Measurements from ENCODE around the gene SLC35F4. TPM values are rescaled to one million over a fixed set of nuclear protein-coding genes. Genes with fewer than 3 reads are reported as not detected.

Gene SLC35F4
- total and polyA plus RNA-seq, 2 of the 8 experiments (the other 6 are each of a cell fraction or from before 2014, with no cell fraction given) = not detected

DNA sequence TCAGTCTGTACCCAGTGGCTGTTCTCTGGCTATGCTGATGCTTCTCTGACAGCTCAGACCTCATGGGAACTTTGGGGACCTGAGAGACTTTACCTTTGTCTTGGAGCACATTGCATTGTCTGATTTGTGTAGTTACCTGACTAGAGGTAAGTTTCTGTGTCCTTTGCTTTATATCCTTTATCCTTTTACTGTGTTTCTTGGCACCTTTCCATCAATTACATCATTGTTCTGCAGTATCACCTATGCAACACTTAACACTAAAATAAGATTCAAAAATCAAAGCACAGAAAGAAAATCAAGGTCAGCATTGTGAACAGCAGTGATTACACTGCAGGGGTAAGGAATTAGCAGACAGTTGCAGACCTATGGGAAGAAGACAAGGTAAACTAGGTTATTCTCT is 43.8 kb downstream of the SLC35F4 start:
- TF ChIP-seq BCL11A (IDR thresholded peaks at IDR 0.05; ENCODE audit: low read depth in 2 of 2, low read length in 2 of 2) = no peak
- TF ChIP-seq CHD1 (IDR thresholded peaks at IDR 0.05; ENCODE audit: low read depth, low read length) = no peak
- no peak for TF ChIP-seq POLR2A (IDR thresholded peaks at IDR 0.05; ENCODE audit: control extremely low read depth in 1 of 2, low read depth in 2 of 2, low read length in 2 of 2)
- Histone ChIP-seq H3K4me2 (ENCODE audit: insufficient read depth in 1 of 2, low read depth in 2 of 2, low read length in 2 of 2) (no peak overlapping the region), H4K20me1 (replicated peaks in 1 of 2; ENCODE audit: control insufficient read depth in 1 of 2, insufficient read depth in 2 of 2, low read length in 2 of 2) (no peaks in the 10 kb centered on the region), H3K9ac (replicated peaks in 1 of 4; ENCODE audit: extremely low read depth in 1 of 4, low read depth in 3 of 4, low read length in 3 of 4) (no peak overlapping the region), H3K23me2 (ENCODE audit: low read depth, low read length) (no peaks in the 10 kb centered on the region), H2BK12ac (ENCODE audit: low read depth, low read length) (no peak overlapping the region), H4K5ac (ENCODE audit: insufficient read length, low read depth, low read length) (no peak overlapping the region), H3K4me3 (ENCODE audit: extremely low read depth in 1 of 4, insufficient read depth in 2 of 4, low read depth in 3 of 4, low read length in 4 of 4) (no peak overlapping the region), H2BK15ac (ENCODE audit: low read length) (0 out of 2 replicates have a peak overlapping the region, but pooled peaks have one; percentile 32), H3K9me3 (ENCODE audit: insufficient read depth in 2 of 2, low read depth in 1 of 2, low read length in 1 of 2) (no peaks in the 10 kb centered on the region), H3K56ac (replicated peaks; ENCODE audit: insufficient read length, low read depth, low read length) (no peak overlapping the region), H4K8ac (ENCODE audit: extremely low read depth, insufficient read depth, low read length) (no peak overlapping the region), H2BK5ac (ENCODE audit: low read depth, low read length) (no peak overlapping the region), H3K18ac (ENCODE audit: extremely low read depth, low read length) (no peak overlapping the region), H2AFZ (ENCODE audit: low read length) (no peak overlapping the region), H2BK120ac (replicated peaks; ENCODE audit: low read depth, low read length) (no peak overlapping the region), H3K23ac (ENCODE audit: insufficient read length) (no peak overlapping the region), H3K79me1 (ENCODE audit: low read depth, low read length) (no peaks in the 10 kb centered on the region), H3K27me3 (replicated peaks in 1 of 4; ENCODE audit: control insufficient read depth in 3 of 4, extremely low read depth in 1 of 4, insufficient read depth in 3 of 4, low read length in 3 of 4) (no peaks in the 10 kb centered on the region), H3K27ac (ENCODE audit: low read depth, low read length) (no peak overlapping the region), H3K4ac (replicated peaks; ENCODE audit: insufficient read length, low read depth, low read length) (no peak overlapping the region), H3K36me3 (ENCODE audit: control insufficient read depth in 2 of 4, insufficient read depth in 4 of 4, low read length in 3 of 4) (no peaks in the 10 kb centered on the region), H3K4me1 (replicated peaks in 1 of 4; ENCODE audit: control insufficient read depth in 3 of 4, insufficient read depth in 4 of 4, low read length in 3 of 4) (no peaks in the 10 kb centered on the region), H3K14ac (ENCODE audit: insufficient read length) (no peak overlapping the region), H2AK5ac (ENCODE audit: low read depth, low read length) (no peak overlapping the region), H2BK20ac (ENCODE audit: low read length) (no peak overlapping the region), H3K79me2 (ENCODE audit: control insufficient read depth in 1 of 2, insufficient read depth in 2 of 2, low read length in 2 of 2) (no peaks in the 10 kb centered on the region), H4K91ac (replicated peaks; ENCODE audit: insufficient read length, low read length) (no peak overlapping the region)
- ChIA-PET CTCF (ENCODE audit: partially characterized antibody) (interaction anchor here (1.1 to 1.3 kb wide), 2 partner anchors 12 to 13 kb away, joined by 3 read pairs; no protein-coding TSS in a partner anchor), POLR2A (ENCODE audit: partially characterized antibody) (no interaction called here)
- DNase-seq (ENCODE audit: low read depth in 1 of 2, low spot score in 2 of 2) = no peak
- no peak for FAIRE-seq
